Measurements from ENCODE around the gene SOAT2. TPM values are rescaled to one million over a fixed set of nuclear protein-coding genes. Genes with fewer than 3 reads are reported as not detected.

The SOAT2 gene
- total RNA-seq, 1 experiment from 2014 or later = not detected

GRCh38 chr12:53074999-53075370 is 28.3 kb upstream of the SOAT2 start:
- peaks cover 2% of the 10 kb centered on the region; the same call in 1 of the 2 replicates for H3K4me1 ChIP-seq (ENCODE audit: insufficient read depth, low read length)
- H4K8ac ChIP-seq (replicated peaks; ENCODE audit: insufficient read length, low read depth, low read length) = no peak overlapping the region
- H3K4me2 ChIP-seq (ENCODE audit: insufficient read depth, insufficient read length, low read length) = no peak overlapping the region
- no peak overlapping the region for H3K4ac ChIP-seq (ENCODE audit: low read depth, low read length)
- H2BK15ac ChIP-seq (ENCODE audit: low read depth, low read length) = no peak overlapping the region
- no peak overlapping the region for H2BK120ac ChIP-seq (ENCODE audit: low read depth, low read length, poor library complexity, severe bottlenecking)
- H2BK12ac ChIP-seq (ENCODE audit: insufficient read length, low read depth, low read length) = no peak overlapping the region
- H3K56ac ChIP-seq (ENCODE audit: insufficient read length, low read depth, low read length) = no peak overlapping the region
- no peak overlapping the region for H3K9ac ChIP-seq (ENCODE audit: extremely low read depth, insufficient read length, low read length)
- peaks cover 12 to 40% (median 29%) of the 10 kb centered on the region in 3 experiments for H3K36me3 Mint-ChIP-seq (ENCODE audit: insufficient read depth in 1 of 3, low read depth in 3 of 3)
- no peak overlapping the region for H3K27ac ChIP-seq (ENCODE audit: insufficient read length, low read depth, low read length)
- H4K20me1 ChIP-seq (ENCODE audit: control insufficient read depth, insufficient read depth, insufficient read length) = no peaks in the 10 kb centered on the region
- H3K23ac ChIP-seq (ENCODE audit: insufficient read length, low read depth, low read length) = no peak overlapping the region
- no peak overlapping the region for H3K18ac ChIP-seq (ENCODE audit: insufficient read length, low read depth, low read length)
- no peak overlapping the region for H4K5ac ChIP-seq (ENCODE audit: insufficient read length, low read depth, low read length)
- H3K79me1 ChIP-seq (ENCODE audit: insufficient read depth, low read depth, low read length, poor library complexity, severe bottlenecking) = no peaks in the 10 kb centered on the region
- H3K9me3 Mint-ChIP-seq = no peaks in the 10 kb centered on the region
- peaks cover 2% of the 10 kb centered on the region for H3K27me3 Mint-ChIP-seq (ENCODE audit: low read depth)
- H2BK20ac ChIP-seq (ENCODE audit: low read depth, low read length, poor library complexity, severe bottlenecking) = no peak overlapping the region
- no peak overlapping the region for H3K4me3 Mint-ChIP-seq
- H4K91ac ChIP-seq (ENCODE audit: insufficient read length, low read depth, low read length) = no peak overlapping the region
- no peak overlapping the region for H2AFZ ChIP-seq (ENCODE audit: low read length)
- no peak for TF ChIP-seq CTCF (conservative IDR thresholded peaks at IDR 0.05)
- H3T11ph ChIP-seq (ENCODE audit: low read length) = no peak overlapping the region
- H3K27me3 ChIP-seq (ENCODE audit: insufficient read depth, low read length) = no peaks in the 10 kb centered on the region
- no peak overlapping the region for H3K27ac Mint-ChIP-seq
- no CpG with 5 or more reads among the region's 3 CpGs for WGBS (ENCODE audit: extremely low coverage, insufficient read length, low lambda C conversion rate)
- peaks cover 31 to 35% of the 10 kb centered on the region in 2 experiments for H3K4me1 Mint-ChIP-seq
- H3K14ac ChIP-seq (ENCODE audit: insufficient read depth, low read length) = no peak overlapping the region
- H3K9me3 ChIP-seq (ENCODE audit: control insufficient read depth, low read depth, low read length) = no peaks in the 10 kb centered on the region
- DNase-seq = no peak
- no peaks in the 10 kb centered on the region for H3K79me2 ChIP-seq (ENCODE audit: insufficient read depth, low read length)
- no peak overlapping the region for H2BK5ac ChIP-seq (ENCODE audit: insufficient read length, low read length)
- H2AK5ac ChIP-seq (ENCODE audit: insufficient read length, low read length) = no peak overlapping the region
- H3K23me2 ChIP-seq (ENCODE audit: insufficient read length, low read depth, low read length, poor library complexity, severe bottlenecking) = no peaks in the 10 kb centered on the region

Data from H9 (cell line).